Upper lobe of left lung (tissue), 4 donors: Measurements from ENCODE around the gene NFE2L1.

Source experiments
- EP300 ChIP-seq, 4 donors: sonication (generic); formaldehyde crosslinking; IDR thresholded peaks; one replicate each; pipeline ENCODE4 v1.5.1; 2017; ENCODE audit warnings: antibody characterized with exemption in 4 of 4, control low read depth in 2 of 4
- POLR2A ChIP-seq, 4 donors: fragments of 450-650 bp; IDR thresholded peaks; one replicate each; pipeline ENCODE4 v1.5.1; 2016 to 2017; ENCODE audit warnings: antibody characterized with exemption in 4 of 4, mild to moderate bottlenecking in 2 of 4
- TF ChIP-seq, protein P1 (sequence below), 6 experiments: fragments of 450-650 bp in 4 of 6; fragments of 200-600 bp in 2 of 6; sonication (generic) in 2 of 6; IDR thresholded peaks; one replicate each; pipeline ENCODE4 v1.5.1; 2016 to 2019; ENCODE audit warnings: antibody characterized with exemption in 6 of 6

DNA sequence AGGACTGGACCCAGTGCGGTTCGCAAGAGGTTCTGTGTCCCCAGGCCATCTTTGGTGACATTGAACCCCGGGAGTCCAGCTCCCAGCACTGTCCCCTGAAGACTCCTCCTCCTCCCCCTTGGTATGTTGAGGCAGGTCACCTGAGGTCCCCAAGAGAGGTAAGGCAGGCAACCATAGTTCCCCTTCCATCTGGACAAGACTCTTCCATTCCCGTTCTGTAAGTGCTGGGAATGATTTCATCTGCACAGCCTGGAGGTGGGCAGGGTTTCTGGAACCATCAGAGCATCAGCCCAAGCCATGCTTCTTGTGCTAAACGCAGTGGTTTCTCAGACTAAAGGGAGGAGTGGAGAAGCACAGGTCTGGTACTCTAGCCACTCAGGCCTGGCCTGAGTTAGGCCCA lies 35.5 kb upstream of the NFE2L1 start:
- TF ChIP-seq, protein P1, sequence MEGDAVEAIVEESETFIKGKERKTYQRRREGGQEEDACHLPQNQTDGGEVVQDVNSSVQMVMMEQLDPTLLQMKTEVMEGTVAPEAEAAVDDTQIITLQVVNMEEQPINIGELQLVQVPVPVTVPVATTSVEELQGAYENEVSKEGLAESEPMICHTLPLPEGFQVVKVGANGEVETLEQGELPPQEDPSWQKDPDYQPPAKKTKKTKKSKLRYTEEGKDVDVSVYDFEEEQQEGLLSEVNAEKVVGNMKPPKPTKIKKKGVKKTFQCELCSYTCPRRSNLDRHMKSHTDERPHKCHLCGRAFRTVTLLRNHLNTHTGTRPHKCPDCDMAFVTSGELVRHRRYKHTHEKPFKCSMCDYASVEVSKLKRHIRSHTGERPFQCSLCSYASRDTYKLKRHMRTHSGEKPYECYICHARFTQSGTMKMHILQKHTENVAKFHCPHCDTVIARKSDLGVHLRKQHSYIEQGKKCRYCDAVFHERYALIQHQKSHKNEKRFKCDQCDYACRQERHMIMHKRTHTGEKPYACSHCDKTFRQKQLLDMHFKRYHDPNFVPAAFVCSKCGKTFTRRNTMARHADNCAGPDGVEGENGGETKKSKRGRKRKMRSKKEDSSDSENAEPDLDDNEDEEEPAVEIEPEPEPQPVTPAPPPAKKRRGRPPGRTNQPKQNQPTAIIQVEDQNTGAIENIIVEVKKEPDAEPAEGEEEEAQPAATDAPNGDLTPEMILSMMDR (IDR thresholded peaks at IDR 0.05), result no peak
- TF ChIP-seq POLR2A (IDR thresholded peaks at IDR 0.05), result no peak
- no peak for TF ChIP-seq EP300 (IDR thresholded peaks at IDR 0.05)
